B cell (primary cell): ENCODE data around the gene CHST14. TPM values are rescaled to one million over a fixed set of nuclear protein-coding genes. Genes with fewer than 3 reads are reported as not detected.

Experiments used
- ATAC-seq: fragments of 200-7000 bp; cut with Tn5 transposase; one replicate; pipeline ENCODE4 v1.10.0; 2021; ENCODE audit warnings: low read depth, mild to moderate bottlenecking, moderate number of reproducible peaks, moderate library complexity
- CTCF ChIA-PET: fragments of 350-600 bp; sonication (Branson Sonifier 250); formaldehyde crosslinking; loops from one replicate; lab custom pipeline; 2021; ENCODE audit warnings: antibody characterized with exemption, inconsistent platforms; lab: Charles Lee
- POLR2A ChIA-PET: fragments of 350-600 bp; sonication (Branson Sonifier 250); formaldehyde crosslinking; loops from one replicate; lab custom pipeline; 2021; ENCODE audit warnings: antibody characterized with exemption; lab: Charles Lee
- DNase-seq: peaks from one replicate; pipeline ENCODE4 v3.0.0; 2013
- H2AFZ ChIP-seq: 2 replicates; pipeline ENCODE4 v1.6.1; 2012; ENCODE audit warnings: mild to moderate bottlenecking, low read depth, low read length; ENCODE audit not compliant: insufficient read depth, poor library complexity, severe bottlenecking
- H3K27ac ChIP-seq, 2 donors: 1 replicate in 1 of 2; 2 replicates in 1 of 2; pipeline ENCODE4 v1.5.1; 2012 to 2013; ENCODE audit warnings: low read length in 2 of 2, mild to moderate bottlenecking in 2 of 2, moderate library complexity in 1 of 2
- H3K27me3 ChIP-seq, 4 experiments: fragments of 200-600 bp in 1 of 4; sonication (generic) in 1 of 4; replicated peaks in 1 of 4; 1 replicate in 2 of 4; 2 replicates in 2 of 4; pipeline versions ENCODE4 v1.6.1 to v1.7.0; 2013 to 2016; ENCODE audit warnings: low read length in 3 of 4, mild to moderate bottlenecking in 2 of 4, mixed read lengths in 1 of 4, moderate library complexity in 1 of 4; ENCODE audit not compliant: insufficient read depth in 4 of 4, control insufficient read depth in 3 of 4; ENCODE audit errors: control extremely low read depth in 1 of 4
- H3K36me3 ChIP-seq, 2 experiments: replicated peaks in 1 of 2; 1 replicate in 1 of 2; 2 replicates in 1 of 2; pipeline versions ENCODE4 v1.6.1 to v1.7.1; 2013; ENCODE audit warnings: low read length in 1 of 2; ENCODE audit not compliant: insufficient read depth in 2 of 2, control insufficient read depth in 1 of 2; ENCODE audit errors: control extremely low read depth in 1 of 2, extremely low read depth in 1 of 2
- H3K4me1 ChIP-seq, 2 donors: fragments of 200-600 bp in 1 of 2; sonication (generic) in 1 of 2; 1 replicate in 1 of 2; 2 replicates in 1 of 2; pipeline versions ENCODE4 v1.5.1 to v1.6.1; 2013 to 2017; ENCODE audit warnings: low read length in 2 of 2; ENCODE audit not compliant: control insufficient read depth in 2 of 2, insufficient read depth in 2 of 2
- H3K4me2 ChIP-seq: replicated peaks from 2 replicates; pipeline ENCODE3; 2012; ENCODE audit warnings: mild to moderate bottlenecking, low read depth, low read length; ENCODE audit not compliant: poor library complexity, severe bottlenecking
- H3K4me3 ChIP-seq, 5 experiments: fragments of 200-600 bp in 1 of 5; sonication (generic) in 1 of 5; 1 replicate in 3 of 5; 2 replicates in 2 of 5; pipeline versions ENCODE4 v1.5.1 to v1.7.0; 2011 to 2016; ENCODE audit warnings: low read length in 4 of 5, mild to moderate bottlenecking in 4 of 5, low read depth in 2 of 5, control low read depth in 1 of 5, moderate library complexity in 1 of 5; ENCODE audit not compliant: insufficient read depth in 1 of 5; ENCODE audit errors: control extremely low read depth in 1 of 5, extremely low read depth in 1 of 5
- H3K79me2 ChIP-seq: fragments of 200-600 bp; sonication (generic); one replicate; pipeline ENCODE4 v1.6.0; 2016; ENCODE audit warnings: low read length; ENCODE audit not compliant: control insufficient read depth, insufficient read depth
- H3K9ac ChIP-seq: fragments of 200-600 bp; sonication (generic); 2 replicates; pipeline ENCODE4 v1.6.1; 2017; ENCODE audit warnings: mild to moderate bottlenecking, low read length, moderate library complexity
- H3K9me3 ChIP-seq, 3 donors: one replicate each; pipeline versions ENCODE4 v1.6.1 to v1.7.1; 2013; ENCODE audit warnings: low read length in 2 of 3; ENCODE audit not compliant: control insufficient read depth in 2 of 3, insufficient read depth in 1 of 3; ENCODE audit errors: control extremely low read depth in 1 of 3
- H4K20me1 ChIP-seq: 2 replicates; pipeline ENCODE4 v1.6.0; 2012; ENCODE audit warnings: mild to moderate bottlenecking, low read length; ENCODE audit not compliant: insufficient read depth, control insufficient read depth, poor library complexity, severe bottlenecking
- H3K27ac Mint-ChIP-seq: one replicate; pipeline ENCODE4 v1.8.0; 2021; ENCODE audit warnings: mixed read lengths
- H3K27me3 Mint-ChIP-seq: one replicate; pipeline ENCODE4 v1.8.0; 2021; ENCODE audit warnings: mixed read lengths
- H3K4me1 Mint-ChIP-seq: one replicate; pipeline ENCODE4 v1.8.0; 2021; ENCODE audit warnings: mixed read lengths
- H3K4me3 Mint-ChIP-seq: one replicate; pipeline ENCODE4 v1.8.0; 2021; ENCODE audit warnings: mixed read lengths
- H3K9me3 Mint-ChIP-seq: one replicate; pipeline ENCODE4 v1.8.0; 2022; ENCODE audit warnings: mixed read lengths; ENCODE audit not compliant: insufficient read depth
- EZH2 ChIP-seq: IDR thresholded peaks from 2 replicates; pipeline ENCODE4 v1.6.1; 2012; ENCODE audit warnings: borderline replicate concordance, low read depth, mild to moderate bottlenecking, moderate library complexity, low read length; ENCODE audit not compliant: insufficient read depth, poor library complexity, severe bottlenecking
- WGBS: methylation state at CpG from one replicate; pipeline ENCODE4 v1.1.5; 2013; ENCODE audit warnings: missing lambda C conversion rate; ENCODE audit not compliant: insufficient coverage; 5-methylcytosine and 5-hydroxymethylcytosine counted together
- intact Hi-C: fragments of 100-400 bp; cut with micrococcal nuclease; formaldehyde crosslinking; loops from one replicate; pipeline ENCODE4 v1.10.0; 2022
- polyA plus RNA-seq: library from polyadenylated mRNA; depleted of rRNA; stranded (reverse); fragments of >200 nt; gene quantifications from 2 replicates; pipeline ENCODE4 v1.2.3, GENCODE V29; 2012
- total RNA-seq, 2 donors: library from RNA; stranded (reverse); fragments of 120-200 nt in 1 of 2; gene quantifications; 1 replicate in 1 of 2; 2 replicates in 1 of 2; pipeline versions ENCODE4 v1.2.3 to v1.2.4, GENCODE V29; 2013 to 2022
- TF ChIP-seq, protein P1 (sequence below): fragments of 200-600 bp; IDR thresholded peaks from one replicate; pipeline ENCODE4 v1.8.0; 2022; ENCODE audit warnings: antibody characterized with exemption, mild to moderate bottlenecking

The CHST14 gene
- total and polyA plus RNA-seq, 2 donors (not counting 1 experiment from before 2014, with no cell fraction given), result 5.7 to 16.7 TPM

- ChIA-PET CTCF (interaction anchor here (0.9 to 1.4 kb wide), 2 partner anchors 8 to 13 kb away, joined by 3 to 5 read pairs; no protein-coding TSS in a partner anchor), POLR2A (no interaction called here)
- Mint-ChIP-seq H3K27me3 (no peaks in the 10 kb centered on the region), H3K4me1 (peaks cover 58% of the 10 kb centered on the region), H3K4me3 (no peak overlapping the region), H3K9me3 (no peaks in the 10 kb centered on the region), H3K27ac (no peak overlapping the region)
- H3K9me3 ChIP-seq, result no peaks in the 10 kb centered on the region
- no peak overlapping the region for H2AFZ ChIP-seq
- no peak overlapping the region for H3K9ac ChIP-seq
- DNase-seq (no peak), ATAC-seq (no peak)
- peaks cover 87% of the 10 kb centered on the region for H4K20me1 ChIP-seq
- H3K4me1 ChIP-seq, result peaks cover 28 to 30% of the 10 kb centered on the region in 2 donors
- H3K4me3 ChIP-seq, result no peak overlapping the region
- no peak overlapping the region for H3K27ac ChIP-seq
- intact Hi-C loops, result no loop called here
- peaks cover 94% of the 10 kb centered on the region for H3K79me2 ChIP-seq
- H3K36me3 ChIP-seq, result peaks cover 0 to 4% of the 10 kb centered on the region in 2 experiments
- no peaks in the 10 kb centered on the region for H3K27me3 ChIP-seq
- no peak for TF ChIP-seq EZH2
- TF ChIP-seq, protein P1, sequence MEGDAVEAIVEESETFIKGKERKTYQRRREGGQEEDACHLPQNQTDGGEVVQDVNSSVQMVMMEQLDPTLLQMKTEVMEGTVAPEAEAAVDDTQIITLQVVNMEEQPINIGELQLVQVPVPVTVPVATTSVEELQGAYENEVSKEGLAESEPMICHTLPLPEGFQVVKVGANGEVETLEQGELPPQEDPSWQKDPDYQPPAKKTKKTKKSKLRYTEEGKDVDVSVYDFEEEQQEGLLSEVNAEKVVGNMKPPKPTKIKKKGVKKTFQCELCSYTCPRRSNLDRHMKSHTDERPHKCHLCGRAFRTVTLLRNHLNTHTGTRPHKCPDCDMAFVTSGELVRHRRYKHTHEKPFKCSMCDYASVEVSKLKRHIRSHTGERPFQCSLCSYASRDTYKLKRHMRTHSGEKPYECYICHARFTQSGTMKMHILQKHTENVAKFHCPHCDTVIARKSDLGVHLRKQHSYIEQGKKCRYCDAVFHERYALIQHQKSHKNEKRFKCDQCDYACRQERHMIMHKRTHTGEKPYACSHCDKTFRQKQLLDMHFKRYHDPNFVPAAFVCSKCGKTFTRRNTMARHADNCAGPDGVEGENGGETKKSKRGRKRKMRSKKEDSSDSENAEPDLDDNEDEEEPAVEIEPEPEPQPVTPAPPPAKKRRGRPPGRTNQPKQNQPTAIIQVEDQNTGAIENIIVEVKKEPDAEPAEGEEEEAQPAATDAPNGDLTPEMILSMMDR, result no peak
- no peak overlapping the region for H3K4me2 ChIP-seq
Observed at GRCh38 chr15:40449275-40449674, 21.5 kb upstream of the CHST14 start.

- Histone ChIP-seq H3K9ac (no peak overlapping the region), H3K27ac (no peak overlapping the region), H3K79me2 (peaks cover 94% of the 10 kb centered on the region), H3K36me3 (peaks cover 0 to 4% of the 10 kb centered on the region in 2 experiments), H3K4me2 (no peak overlapping the region), H3K27me3 (no peaks in the 10 kb centered on the region), H2AFZ (no peak overlapping the region), H3K4me3 (no peak overlapping the region), H4K20me1 (peaks cover 87% of the 10 kb centered on the region), H3K4me1 (peaks cover 31 to 38% of the 10 kb centered on the region in 2 donors), H3K9me3 (no peaks in the 10 kb centered on the region)
- DNase-seq (no peak), ATAC-seq (no peak)
- intact Hi-C loops, result no loop called here
- ChIA-PET CTCF (interaction anchor here (0.9 to 1.5 kb wide), 4 partner anchors 9 to 30 kb away, joined by 3 to 5 read pairs (median 4); no protein-coding TSS in a partner anchor), POLR2A (no interaction called here)
- Mint-ChIP-seq H3K9me3 (no peaks in the 10 kb centered on the region), H3K27me3 (no peaks in the 10 kb centered on the region), H3K4me3 (no peak overlapping the region), H3K27ac (no peak overlapping the region), H3K4me1 (peaks cover 58% of the 10 kb centered on the region)
- TF ChIP-seq, protein P1, result no peak
- 100% methylated on average over 2 of the region's 2 CpGs for WGBS
Observed at GRCh38 chr15:40450047-40450446, 20.7 kb upstream of the CHST14 start.
